PFSK-1 (cell line): ENCODE measurements around the gene UGT2B28.

ENCODE experiments used
- FOXP2 ChIP-seq: optimal IDR thresholded peaks from 2 replicates; pipeline ENCODE3; 2011; ENCODE audit warnings: borderline replicate concordance, control low read depth, inconsistent platforms; ENCODE audit not compliant: insufficient read depth; ENCODE audit errors: extremely low read length, extremely low read depth
- POLR2AphosphoS5 ChIP-seq: IDR thresholded peaks from 2 replicates; pipeline ENCODE4 v1.6.1; 2012; ENCODE audit warnings: low read depth, mild to moderate bottlenecking, control low read depth, low read length, moderate library complexity
- SIN3A ChIP-seq: IDR thresholded peaks from 2 replicates; pipeline ENCODE4 v1.6.1; 2012; ENCODE audit warnings: mild to moderate bottlenecking, low read length, moderate library complexity, borderline replicate concordance; ENCODE audit not compliant: insufficient read depth
- TAF1 ChIP-seq: IDR thresholded peaks from 2 replicates; pipeline ENCODE4 v1.6.1; 2012; ENCODE audit warnings: low read length, control low read depth, borderline replicate concordance; ENCODE audit not compliant: insufficient read depth
- TF ChIP-seq, protein P1 (sequence below), 2 experiments: IDR thresholded peaks; 2 replicates each; pipeline versions ENCODE4 v1.6.1 to v1.8.0; 2011 to 2012; ENCODE audit warnings: low read depth in 2 of 2, low read length in 2 of 2, control low read depth in 1 of 2, inconsistent platforms in 1 of 2, mild to moderate bottlenecking in 1 of 2, moderate library complexity in 1 of 2; ENCODE audit not compliant: insufficient read depth in 1 of 2

UGT2B28 gene

DNA sequence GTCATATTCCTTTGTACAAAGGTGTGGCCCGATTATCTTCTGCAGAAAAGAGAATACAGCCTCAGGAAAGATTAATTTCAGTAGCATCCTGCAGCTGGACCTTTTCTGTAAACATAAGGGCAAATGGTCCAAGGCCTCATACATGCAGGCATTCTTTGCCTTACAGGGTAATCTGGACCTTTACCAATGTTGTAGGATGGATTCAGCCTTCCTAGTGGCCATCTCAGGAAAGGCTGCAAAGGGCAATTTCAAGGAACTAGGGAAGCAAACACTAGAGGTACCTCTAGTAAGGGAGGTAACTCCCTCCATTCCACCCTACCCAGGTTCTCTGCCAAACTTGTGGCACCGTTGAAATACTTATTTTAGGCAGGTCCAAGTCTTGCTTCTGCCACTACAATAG lies 43.0 kb downstream of the UGT2B28 start:
- TF ChIP-seq SIN3A (no peak), TAF1 (no peak), POLR2AphosphoS5 (no peak), FOXP2 (no peak)
- TF ChIP-seq, protein P1, sequence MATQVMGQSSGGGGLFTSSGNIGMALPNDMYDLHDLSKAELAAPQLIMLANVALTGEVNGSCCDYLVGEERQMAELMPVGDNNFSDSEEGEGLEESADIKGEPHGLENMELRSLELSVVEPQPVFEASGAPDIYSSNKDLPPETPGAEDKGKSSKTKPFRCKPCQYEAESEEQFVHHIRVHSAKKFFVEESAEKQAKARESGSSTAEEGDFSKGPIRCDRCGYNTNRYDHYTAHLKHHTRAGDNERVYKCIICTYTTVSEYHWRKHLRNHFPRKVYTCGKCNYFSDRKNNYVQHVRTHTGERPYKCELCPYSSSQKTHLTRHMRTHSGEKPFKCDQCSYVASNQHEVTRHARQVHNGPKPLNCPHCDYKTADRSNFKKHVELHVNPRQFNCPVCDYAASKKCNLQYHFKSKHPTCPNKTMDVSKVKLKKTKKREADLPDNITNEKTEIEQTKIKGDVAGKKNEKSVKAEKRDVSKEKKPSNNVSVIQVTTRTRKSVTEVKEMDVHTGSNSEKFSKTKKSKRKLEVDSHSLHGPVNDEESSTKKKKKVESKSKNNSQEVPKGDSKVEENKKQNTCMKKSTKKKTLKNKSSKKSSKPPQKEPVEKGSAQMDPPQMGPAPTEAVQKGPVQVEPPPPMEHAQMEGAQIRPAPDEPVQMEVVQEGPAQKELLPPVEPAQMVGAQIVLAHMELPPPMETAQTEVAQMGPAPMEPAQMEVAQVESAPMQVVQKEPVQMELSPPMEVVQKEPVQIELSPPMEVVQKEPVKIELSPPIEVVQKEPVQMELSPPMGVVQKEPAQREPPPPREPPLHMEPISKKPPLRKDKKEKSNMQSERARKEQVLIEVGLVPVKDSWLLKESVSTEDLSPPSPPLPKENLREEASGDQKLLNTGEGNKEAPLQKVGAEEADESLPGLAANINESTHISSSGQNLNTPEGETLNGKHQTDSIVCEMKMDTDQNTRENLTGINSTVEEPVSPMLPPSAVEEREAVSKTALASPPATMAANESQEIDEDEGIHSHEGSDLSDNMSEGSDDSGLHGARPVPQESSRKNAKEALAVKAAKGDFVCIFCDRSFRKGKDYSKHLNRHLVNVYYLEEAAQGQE (IDR thresholded peaks at IDR 0.05; ENCODE audit: insufficient read depth in 1 of 2, low read depth in 2 of 2, low read length in 2 of 2), result no peak

DNA sequence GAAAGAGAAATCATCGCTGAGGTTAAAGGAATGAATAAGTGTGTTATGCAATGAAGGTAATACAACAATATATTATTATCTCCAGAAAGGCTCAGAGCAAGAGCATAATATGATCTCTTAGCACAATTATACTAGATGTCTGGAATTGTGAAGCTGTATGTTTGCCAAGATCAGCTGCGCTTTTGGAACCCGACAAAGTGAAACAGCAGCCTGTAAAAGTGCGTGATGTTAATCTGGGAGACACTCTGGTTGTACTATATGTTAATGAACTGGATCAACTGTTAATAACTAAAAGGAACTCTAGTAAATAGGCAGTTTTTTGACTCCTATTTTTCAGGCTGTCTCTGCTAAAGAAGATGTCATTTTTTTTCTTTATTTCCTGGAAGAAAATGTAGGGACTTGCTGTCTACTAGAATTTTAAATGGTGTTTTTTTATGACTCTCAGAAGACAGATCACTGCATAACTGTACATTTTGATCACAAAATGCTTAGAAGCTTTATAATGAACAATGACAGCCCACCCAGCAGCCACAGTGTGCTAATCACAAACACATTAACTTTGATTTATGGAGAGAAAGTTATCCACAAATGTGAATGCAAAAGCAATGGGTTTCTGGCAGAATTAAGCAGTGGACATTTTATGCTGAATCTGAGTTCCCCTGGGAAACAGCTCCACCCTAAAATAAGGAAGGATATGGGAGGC lies 50.2 kb downstream of the UGT2B28 start:
- TF ChIP-seq FOXP2 (no peak), POLR2AphosphoS5 (no peak), SIN3A (no peak), TAF1 (no peak)
- TF ChIP-seq, protein P1 (IDR thresholded peaks at IDR 0.05; ENCODE audit: insufficient read depth in 1 of 2, low read depth in 2 of 2, low read length in 2 of 2), result no peak
